ENCODE data around the gene CYB5RL. TPM values are rescaled to one million over a fixed set of nuclear protein-coding genes. Genes with fewer than 3 reads are reported as not detected.

The CYB5RL gene
- total and polyA plus RNA-seq, 2 of the 8 experiments (the other 6 are each of a cell fraction or from before 2014, with no cell fraction given): 13.2 to 14.1 TPM

- no peak overlapping the region; the same call in 1 of the 2 replicates for H2BK5ac ChIP-seq (ENCODE audit: low read depth, low read length)
- H4K91ac ChIP-seq (replicated peaks; ENCODE audit: insufficient read length, low read length): no peak overlapping the region
- 0 out of 2 replicates have a peak overlapping the region, but pooled peaks have one; percentile 16 for H2BK15ac ChIP-seq (ENCODE audit: low read length)
- H4K20me1 ChIP-seq (replicated peaks in 1 of 2; ENCODE audit: control insufficient read depth in 1 of 2, insufficient read depth in 2 of 2, low read length in 2 of 2): no peaks in the 10 kb centered on the region
- no peak overlapping the region for H3K4me3 ChIP-seq (ENCODE audit: extremely low read depth in 1 of 4, insufficient read depth in 2 of 4, low read depth in 3 of 4, low read length in 4 of 4)
- H3K27me3 ChIP-seq (replicated peaks in 1 of 4; ENCODE audit: control insufficient read depth in 3 of 4, extremely low read depth in 1 of 4, insufficient read depth in 3 of 4, low read length in 3 of 4): no peaks in the 10 kb centered on the region
- no peaks in the 10 kb centered on the region for H3K23me2 ChIP-seq (ENCODE audit: low read depth, low read length)
- no peaks in the 10 kb centered on the region for H3K79me2 ChIP-seq (ENCODE audit: control insufficient read depth in 1 of 2, insufficient read depth in 2 of 2, low read length in 2 of 2)
- DNase-seq (ENCODE audit: low read depth in 1 of 2, low spot score in 2 of 2) (no peak), FAIRE-seq (no peak)
- no peak overlapping the region for H2AFZ ChIP-seq (ENCODE audit: low read length)
- H3K27ac ChIP-seq (ENCODE audit: low read depth, low read length): no peak overlapping the region
- H2AK5ac ChIP-seq (ENCODE audit: low read depth, low read length): 0 out of 2 replicates have a peak overlapping the region, but pooled peaks have one; percentile 24
- no peak overlapping the region for H3K14ac ChIP-seq (ENCODE audit: insufficient read length)
- peaks cover 0 to 7% (median 0%) of the 10 kb centered on the region in 4 experiments; a peak in 1 of 7 replicates for H3K4me1 ChIP-seq (replicated peaks in 1 of 4; ENCODE audit: control insufficient read depth in 3 of 4, insufficient read depth in 4 of 4, low read length in 3 of 4)
- H4K5ac ChIP-seq (ENCODE audit: insufficient read length, low read depth, low read length): no peak overlapping the region
- no peak overlapping the region for H2BK120ac ChIP-seq (replicated peaks; ENCODE audit: low read depth, low read length)
- no peak overlapping the region; the same call in 1 of the 2 replicates for H3K18ac ChIP-seq (ENCODE audit: extremely low read depth, low read length)
- peak overlapping the region; percentile 35; the same call in 1 of the 2 replicates for H4K8ac ChIP-seq (ENCODE audit: extremely low read depth, insufficient read depth, low read length)
- no peak overlapping the region; a peak in 1 of 7 replicates for H3K9ac ChIP-seq (replicated peaks in 1 of 4; ENCODE audit: extremely low read depth in 1 of 4, low read depth in 3 of 4, low read length in 3 of 4)
- H3K79me1 ChIP-seq (ENCODE audit: low read depth, low read length): no peaks in the 10 kb centered on the region
- H3K4ac ChIP-seq (replicated peaks; ENCODE audit: insufficient read length, low read depth, low read length): no peak overlapping the region
- no peak overlapping the region for H3K56ac ChIP-seq (replicated peaks; ENCODE audit: insufficient read length, low read depth, low read length)
- H3K23ac ChIP-seq (ENCODE audit: insufficient read length): no peak overlapping the region
- no peak overlapping the region for H3K4me2 ChIP-seq (ENCODE audit: insufficient read depth in 1 of 2, low read depth in 2 of 2, low read length in 2 of 2)
- no peak overlapping the region for H2BK12ac ChIP-seq (ENCODE audit: low read depth, low read length)
- 79% methylated on average over 8 of the region's 8 CpGs; no CpG with 5 or more reads in 1 of the 2 experiments for WGBS, 2 experiments (ENCODE audit: extremely low coverage in 1 of 2, insufficient coverage in 1 of 2, insufficient read length in 1 of 2, insufficient replicate concordance in 2 of 2, low coverage in 1 of 2, low lambda C conversion rate in 2 of 2, missing lambda C conversion rate in 1 of 2)
- no peak overlapping the region for H2BK20ac ChIP-seq (ENCODE audit: low read length)
- CTCF ChIA-PET (ENCODE audit: partially characterized antibody): interaction anchor here (1.1 to 2.3 kb wide), 4 partner anchors 9 to 17 kb away, joined by 5 to 9 read pairs (median 6); no protein-coding TSS in a partner anchor
- no peaks in the 10 kb centered on the region for H3K36me3 ChIP-seq (ENCODE audit: control insufficient read depth in 2 of 4, insufficient read depth in 4 of 4, low read length in 3 of 4)
- H3K9me3 ChIP-seq (ENCODE audit: insufficient read depth in 2 of 2, low read depth in 1 of 2, low read length in 1 of 2): no peaks in the 10 kb centered on the region
- POLR2A ChIA-PET (ENCODE audit: partially characterized antibody): interaction anchor here (0.7 to 1.4 kb wide), 4 partner anchors 16 to 848 kb away, joined by 3 to 4 read pairs (median 3); no protein-coding TSS in a partner anchor
- TF ChIP-seq SUZ12 (IDR thresholded peaks at IDR 0.05; ENCODE audit: low read length) (no peak), HDAC6 (IDR thresholded peaks at IDR 0.05; ENCODE audit: low read depth, low read length) (no peak), EGR1 (IDR thresholded peaks at IDR 0.05; ENCODE audit: borderline replicate concordance, low read depth, low read length) (no peak), SP4 (IDR thresholded peaks at IDR 0.05; ENCODE audit: low read length) (no peak), POU5F1 (IDR thresholded peaks at IDR 0.05; ENCODE audit: low read depth, low read length) (no peak), NRF1 (IDR thresholded peaks at IDR 0.05; ENCODE audit: low read depth, low read length) (no peak), TEAD4 (IDR thresholded peaks at IDR 0.05; ENCODE audit: low read depth, low read length) (no peak), RAD21 (IDR thresholded peaks at IDR 0.05 in 1 of 2, conservative IDR thresholded peaks at IDR 0.05 in 1 of 2; ENCODE audit: low read depth in 2 of 2, low read length in 2 of 2) (no peak), POLR2A (IDR thresholded peaks at IDR 0.05; ENCODE audit: control extremely low read depth in 1 of 2, low read depth in 2 of 2, low read length in 2 of 2) (no peak), FOSL1 (IDR thresholded peaks at IDR 0.05; ENCODE audit: insufficient read depth, low read depth, low read length) (no peak), PHF8 (conservative IDR thresholded peaks at IDR 0.05; ENCODE audit: low read depth, low read length) (no peak), CHD2 (IDR thresholded peaks at IDR 0.05; ENCODE audit: low read length) (no peak), NANOG (IDR thresholded peaks at IDR 0.05; ENCODE audit: insufficient read depth, low read depth, low read length, poor library complexity, severe bottlenecking) (no peak), GTF2F1 (IDR thresholded peaks at IDR 0.05; ENCODE audit: borderline replicate concordance, low read depth, low read length) (no peak)
Observed at GRCh38 chr1:54171016-54171415, 28.8 kb downstream of the CYB5RL start.

Measured in H1 (cell line).